ENCODE data around the gene SNTG2. TPM values are rescaled to one million over a fixed set of nuclear protein-coding genes. Genes with fewer than 3 reads are reported as not detected.
"Not testable (repeated sequence)": the region's sequence is repeated elsewhere in the genome, so short reads cannot be mapped to it uniquely, and the experiment has no call there.

The SNTG2 gene
- total RNA-seq, 2 donors from 2014 or later: 2.0 to 5.0 TPM

GRCh38 chr2:1125217-1125616 is 174.6 kb downstream of the SNTG2 start:
- TF ChIP-seq POLR2A (IDR thresholded peaks at IDR 0.05): no peak
- no peak for TF ChIP-seq POLR2AphosphoS5 (IDR thresholded peaks at IDR 0.05)
- no peak for DNase-seq (ENCODE audit: low spot score)
- no peaks in the 10 kb centered on the region for H3K4me1 ChIP-seq (replicated peaks)
- H3K4me3 ChIP-seq: no peak overlapping the region
- intact Hi-C loops (cut with DNase I): no loop called here
- H3K9me3 ChIP-seq: no peaks in the 10 kb centered on the region
- no peaks in the 10 kb centered on the region for H3K36me3 ChIP-seq
- no peaks in the 10 kb centered on the region for H3K27me3 ChIP-seq (replicated peaks; ENCODE audit: insufficient read depth)
- 76% methylated on average over 1 of the region's 1 CpG for WGBS
- H3K27ac ChIP-seq: no peak overlapping the region

- Histone ChIP-seq H3K9me3 (no peaks in the 10 kb centered on the region), H3K36me3 (no peaks in the 10 kb centered on the region), H3K27me3 (replicated peaks; ENCODE audit: insufficient read depth) (no peaks in the 10 kb centered on the region), H3K27ac (no peak overlapping the region), H3K4me1 (replicated peaks) (no peaks in the 10 kb centered on the region), H3K4me3 (no peak overlapping the region)
- intact Hi-C loops (cut with DNase I): no loop called here
- 70% methylated on average over 3 of the region's 3 CpGs for WGBS
- TF ChIP-seq POLR2A (IDR thresholded peaks at IDR 0.05): no peak
- DNase-seq (ENCODE audit: low spot score): no peak
Measured at GRCh38 chr2:1125633-1126370, 175.2 kb downstream of the SNTG2 start.

GRCh38 chr2:1129982-1130381 is 179.3 kb downstream of the SNTG2 start:
- intact Hi-C loops (cut with DNase I): no loop called here
- no peaks in the 10 kb centered on the region for H3K27me3 ChIP-seq (replicated peaks; ENCODE audit: insufficient read depth)
- H3K36me3 ChIP-seq: no peaks in the 10 kb centered on the region
- H3K4me1 ChIP-seq (replicated peaks): no peaks in the 10 kb centered on the region
- no peak overlapping the region for H3K27ac ChIP-seq
- no peak for DNase-seq (ENCODE audit: low spot score)
- H3K9me3 ChIP-seq: no peaks in the 10 kb centered on the region
- TF ChIP-seq CTCF (IDR thresholded peaks at IDR 0.05) (no peak), POLR2AphosphoS5 (IDR thresholded peaks at IDR 0.05) (no peak), POLR2A (IDR thresholded peaks at IDR 0.05) (no peak)
- H3K4me3 ChIP-seq: no peak overlapping the region

- intact Hi-C loops (cut with DNase I): no loop called here
- H3K27ac ChIP-seq: no peak overlapping the region
- no peaks in the 10 kb centered on the region for H3K27me3 ChIP-seq (replicated peaks; ENCODE audit: insufficient read depth)
- H3K9me3 ChIP-seq: no peaks in the 10 kb centered on the region
- H3K4me1 ChIP-seq (replicated peaks): no peaks in the 10 kb centered on the region
- WGBS: 53% methylated on average over 2 of the region's 2 CpGs
- no peaks in the 10 kb centered on the region for H3K36me3 ChIP-seq
- no peak overlapping the region for H3K4me3 ChIP-seq
- TF ChIP-seq POLR2A (IDR thresholded peaks at IDR 0.05) (no peak), CTCF (IDR thresholded peaks at IDR 0.05) (no peak), POLR2AphosphoS5 (IDR thresholded peaks at IDR 0.05) (no peak)
- no peak for DNase-seq (ENCODE audit: low spot score)
Measured at GRCh38 chr2:1130922-1131321, 180.3 kb downstream of the SNTG2 start.

- no peaks in the 10 kb centered on the region for H3K9me3 ChIP-seq
- intact Hi-C loops (cut with DNase I): no loop called here
- H3K4me1 ChIP-seq (replicated peaks): no peaks in the 10 kb centered on the region
- no peak overlapping the region for H3K27ac ChIP-seq
- no peak for TF ChIP-seq POLR2AphosphoS5 (IDR thresholded peaks at IDR 0.05)
- no peak overlapping the region for H3K4me3 ChIP-seq
- no peaks in the 10 kb centered on the region for H3K36me3 ChIP-seq
- WGBS: 76% methylated on average over 14 of the region's 14 CpGs
- no peak for DNase-seq (ENCODE audit: low spot score)
- H3K27me3 ChIP-seq (replicated peaks; ENCODE audit: insufficient read depth): no peaks in the 10 kb centered on the region
Measured at GRCh38 chr2:1132328-1132969, 181.8 kb downstream of the SNTG2 start.

GRCh38 chr2:1133896-1134295 is 183.2 kb downstream of the SNTG2 start:
- H3K9me3 ChIP-seq; H3K36me3 ChIP-seq; DNase-seq (ENCODE audit: low spot score); H3K4me3 ChIP-seq; H3K4me1 ChIP-seq (replicated peaks); H3K27ac ChIP-seq; intact Hi-C loops (cut with DNase I); H3K27me3 ChIP-seq (replicated peaks; ENCODE audit: insufficient read depth): not testable (repeated sequence)
- 89% methylated on average over 16 of the region's 16 CpGs for WGBS

GRCh38 chr2:1134629-1135028 is 184.0 kb downstream of the SNTG2 start:
- TF ChIP-seq POLR2AphosphoS5 (IDR thresholded peaks at IDR 0.05): no peak
- no peak for TF ChIP-seq CTCF (IDR thresholded peaks at IDR 0.05)
- no peak for TF ChIP-seq POLR2A (IDR thresholded peaks at IDR 0.05)
- Histone ChIP-seq H3K9me3 (no peaks in the 10 kb centered on the region), H3K27me3 (replicated peaks; ENCODE audit: insufficient read depth) (no peaks in the 10 kb centered on the region), H3K4me1 (replicated peaks) (no peaks in the 10 kb centered on the region), H3K36me3 (no peaks in the 10 kb centered on the region), H3K4me3 (no peak overlapping the region), H3K27ac (no peak overlapping the region)
- DNase-seq (ENCODE audit: low spot score): no peak
- intact Hi-C loops (cut with DNase I): no loop called here
- 94% methylated on average over 20 of the region's 20 CpGs for WGBS

Measured in prostate gland (tissue), 2 donors.